Activated naive CD4-positive, alpha-beta T cell treated with anti-CD3 and anti-CD28 coated beads, Interleukin-2, amount 10 ng/mL, durations not matched to agents 7 days and 5 days (primary cell): ENCODE results near the gene MS4A4A.

ENCODE experiments used
- CTCF ChIA-PET: fragments of 350-600 bp; sonication (Branson Sonifier 250); formaldehyde crosslinking; loops from one replicate; lab custom pipeline; 2021; ENCODE audit warnings: antibody characterized with exemption; lab: Charles Lee
- DNase-seq: peaks from one replicate; pipeline ENCODE4 v3.0.0-alpha.2; 2020
- H3K27ac Mint-ChIP-seq: one replicate; pipeline ENCODE4 v1.8.0; 2021; ENCODE audit warnings: mild to moderate bottlenecking, moderate library complexity, mixed read lengths
- H3K27me3 Mint-ChIP-seq: one replicate; pipeline ENCODE4 v1.8.0; 2021; ENCODE audit warnings: mild to moderate bottlenecking, mixed read lengths
- H3K36me3 Mint-ChIP-seq: one replicate; pipeline ENCODE4 v1.8.0; 2021; ENCODE audit warnings: mixed read lengths
- H3K4me1 Mint-ChIP-seq: one replicate; pipeline ENCODE4 v1.8.0; 2021; ENCODE audit warnings: mixed read lengths
- H3K4me3 Mint-ChIP-seq: one replicate; pipeline ENCODE4 v1.8.0; 2021; ENCODE audit warnings: mild to moderate bottlenecking, moderate library complexity, mixed read lengths
- H3K9me3 Mint-ChIP-seq: one replicate; pipeline ENCODE4 v1.8.0; 2021; ENCODE audit warnings: mixed read lengths

Gene MS4A4A

DNA sequence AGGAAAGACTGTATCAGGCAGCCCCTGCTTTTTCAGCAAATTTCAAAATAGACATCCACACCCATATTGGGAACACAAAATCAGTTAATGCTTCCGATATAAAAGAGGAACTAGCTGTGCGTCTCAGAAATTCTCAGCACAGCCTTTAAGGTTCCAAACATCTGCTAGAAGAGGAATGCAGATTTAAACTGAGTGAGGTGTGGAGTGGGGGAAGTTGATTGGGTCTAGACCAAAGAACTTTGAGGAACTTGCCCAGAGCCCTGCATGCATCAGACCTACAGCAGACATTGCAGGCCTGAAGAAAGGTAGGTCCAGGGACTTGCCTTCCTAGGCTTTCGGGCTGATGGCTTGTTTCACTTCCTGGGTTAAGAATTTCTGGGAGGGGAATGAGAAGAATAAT, at the start of gene MS4A4A:
TSS of gene MS4A4A (plus strand) at position 255 of the 400 bp plus-strand sequence. CDS start at position 265, 10 bp downstream.
- Mint-ChIP-seq H3K36me3 (no peaks in the 10 kb centered on the region), H3K4me3 (no peak within 1 kb of the TSS), H3K4me1 (no peaks in the 10 kb centered on the region), H3K9me3 (no peaks in the 10 kb centered on the region), H3K27me3 (no peaks in the 10 kb centered on the region), H3K27ac (no peak within 1 kb of the TSS)
- no peak for DNase-seq
- CTCF ChIA-PET = no interaction called here

DNA sequence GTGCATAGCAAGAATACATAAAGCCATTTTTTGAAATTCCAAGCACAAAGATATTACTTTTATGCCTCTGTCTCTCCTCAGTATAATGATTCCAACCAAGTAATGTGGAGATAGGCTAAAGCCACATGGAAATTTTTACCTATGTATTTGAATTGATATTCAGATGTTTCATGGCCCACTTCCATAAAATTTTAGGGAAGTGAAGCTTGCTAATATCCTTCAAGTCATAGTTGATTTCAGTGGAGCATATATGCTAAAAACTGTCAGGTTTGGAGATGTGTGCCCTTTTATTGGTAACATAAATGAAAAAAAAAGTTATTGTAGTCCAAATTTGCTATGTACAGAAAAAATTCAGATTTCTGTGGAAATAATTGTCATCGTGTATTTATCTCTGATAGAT, 49.8 kb upstream of the MS4A4A start:
- no peak overlapping the region for H3K27ac Mint-ChIP-seq
- DNase-seq = no peak
- H3K4me3 Mint-ChIP-seq = no peak overlapping the region
- H3K9me3 Mint-ChIP-seq = no peaks in the 10 kb centered on the region
- no peaks in the 10 kb centered on the region for H3K36me3 Mint-ChIP-seq
- CTCF ChIA-PET = interaction anchor here (0.8 kb wide), 1 partner anchor 342 kb away, joined by 3 read pairs; no protein-coding TSS in a partner anchor
- no peaks in the 10 kb centered on the region for H3K4me1 Mint-ChIP-seq
- H3K27me3 Mint-ChIP-seq = peaks cover 10% of the 10 kb centered on the region

DNA sequence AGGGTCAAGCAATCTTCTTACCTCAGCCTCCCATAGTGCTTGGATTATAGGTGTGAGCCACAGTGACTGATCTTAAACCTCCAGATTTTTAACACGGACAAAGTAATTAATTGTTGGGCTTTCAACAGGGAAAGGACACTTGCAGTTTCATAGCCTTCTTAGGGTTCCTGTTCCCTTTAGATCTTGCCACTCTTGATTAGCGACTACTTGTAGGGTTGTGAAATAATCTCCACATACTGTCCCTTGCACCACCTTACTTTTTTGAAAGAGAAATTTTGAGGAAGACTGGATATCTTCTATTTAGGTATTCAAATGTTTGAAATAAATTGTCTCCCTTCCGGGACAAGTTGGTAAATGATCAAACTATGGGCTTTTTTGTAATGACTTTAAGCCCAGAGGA, 45.1 kb upstream of the MS4A4A start:
- peaks cover 10% of the 10 kb centered on the region for H3K27me3 Mint-ChIP-seq
- H3K4me3 Mint-ChIP-seq = no peak overlapping the region
- no peaks in the 10 kb centered on the region for H3K36me3 Mint-ChIP-seq
- no peaks in the 10 kb centered on the region for H3K9me3 Mint-ChIP-seq
- no peaks in the 10 kb centered on the region for H3K4me1 Mint-ChIP-seq
- CTCF ChIA-PET = interaction anchor here (0.6 kb wide), 1 partner anchor 286 kb away, joined by 3 read pairs; no protein-coding TSS in a partner anchor
- DNase-seq = no peak
- no peak overlapping the region for H3K27ac Mint-ChIP-seq

DNA sequence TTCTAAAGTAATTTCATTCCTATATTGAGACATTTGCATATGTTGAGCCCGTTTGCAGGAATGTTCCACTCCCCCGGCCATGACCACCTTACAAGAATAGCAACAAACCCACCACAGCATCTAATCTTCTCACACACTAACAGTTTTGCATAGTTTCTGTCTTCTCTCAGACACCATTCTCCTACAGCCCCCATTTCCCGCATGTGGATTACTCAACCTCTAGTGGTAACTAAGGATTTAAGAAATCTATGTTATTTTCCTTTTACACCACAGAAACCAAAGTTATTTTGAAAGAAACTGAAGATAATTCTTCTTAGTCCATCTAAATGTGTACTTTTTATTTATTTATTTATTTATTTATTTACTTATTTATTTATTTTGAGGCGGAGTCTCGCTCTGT, 39.8 kb upstream of the MS4A4A start:
- H3K9me3 Mint-ChIP-seq = no peaks in the 10 kb centered on the region
- no peaks in the 10 kb centered on the region for H3K27me3 Mint-ChIP-seq
- no peak overlapping the region for H3K27ac Mint-ChIP-seq
- no peak overlapping the region for H3K4me3 Mint-ChIP-seq
- CTCF ChIA-PET = no interaction called here
- no peak for DNase-seq
- no peaks in the 10 kb centered on the region for H3K36me3 Mint-ChIP-seq
- no peaks in the 10 kb centered on the region for H3K4me1 Mint-ChIP-seq

DNA sequence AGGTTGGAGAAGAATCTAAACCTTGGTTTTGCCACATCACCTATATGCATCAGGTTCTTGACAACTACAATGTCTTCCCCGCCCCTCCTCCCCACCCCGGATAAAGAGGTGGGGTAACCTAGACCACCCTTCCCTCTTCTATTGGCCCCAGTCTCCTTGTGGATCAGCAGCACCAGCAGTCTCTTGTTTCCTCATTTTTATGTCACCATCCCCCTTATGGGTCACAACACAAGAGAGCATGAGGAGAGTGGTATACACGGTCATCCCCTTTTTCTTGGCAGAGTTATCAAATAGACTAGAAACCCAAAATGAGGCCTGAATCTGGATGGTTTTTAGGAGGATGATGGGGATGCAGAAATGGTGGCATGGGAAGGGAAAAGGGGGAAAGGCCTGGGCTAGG, 38.7 kb upstream of the MS4A4A start:
- Mint-ChIP-seq H3K9me3 (no peaks in the 10 kb centered on the region), H3K4me3 (no peak overlapping the region), H3K4me1 (no peaks in the 10 kb centered on the region), H3K27ac (no peak overlapping the region), H3K36me3 (no peaks in the 10 kb centered on the region), H3K27me3 (no peaks in the 10 kb centered on the region)
- CTCF ChIA-PET = no interaction called here
- DNase-seq = no peak

DNA sequence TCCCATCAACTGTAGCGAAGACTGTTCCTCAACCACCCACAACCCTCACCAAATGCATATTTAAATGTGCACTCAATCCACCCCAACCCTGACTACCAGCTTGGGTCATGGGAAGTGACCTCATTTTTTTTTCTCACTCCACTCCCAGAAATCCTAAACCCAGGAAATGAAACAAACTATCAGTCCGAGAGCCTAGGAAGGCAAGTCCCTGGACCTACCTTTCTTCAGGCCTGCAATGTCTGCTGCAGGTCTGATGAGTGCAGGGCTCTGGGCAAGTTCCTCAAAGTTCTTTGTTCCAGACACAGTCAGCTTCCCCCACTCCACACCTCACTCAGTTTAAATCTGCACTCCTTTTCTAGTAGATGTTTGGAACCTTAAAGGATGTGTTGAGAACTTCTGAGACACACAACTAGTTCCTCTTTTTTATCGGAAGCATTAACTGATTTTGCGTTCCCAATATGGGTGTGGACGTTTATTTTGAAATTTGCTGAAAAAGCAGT, 37.7 kb upstream of the MS4A4A start, which contains the start of gene MS4A4E:
TSS of gene MS4A4E (minus strand) at position 398 of the 500 bp plus-strand sequence. CDS start 13,082 bp downstream, outside the sequence.
- no peak for DNase-seq
- H3K27ac Mint-ChIP-seq = no peak within 1 kb of the TSS
- H3K36me3 Mint-ChIP-seq = no peaks in the 10 kb centered on the region
- no peaks in the 10 kb centered on the region for H3K4me1 Mint-ChIP-seq
- H3K9me3 Mint-ChIP-seq = no peaks in the 10 kb centered on the region
- CTCF ChIA-PET = no interaction called here
- H3K4me3 Mint-ChIP-seq = no peak within 1 kb of the TSS
- H3K27me3 Mint-ChIP-seq = no peaks in the 10 kb centered on the region

DNA sequence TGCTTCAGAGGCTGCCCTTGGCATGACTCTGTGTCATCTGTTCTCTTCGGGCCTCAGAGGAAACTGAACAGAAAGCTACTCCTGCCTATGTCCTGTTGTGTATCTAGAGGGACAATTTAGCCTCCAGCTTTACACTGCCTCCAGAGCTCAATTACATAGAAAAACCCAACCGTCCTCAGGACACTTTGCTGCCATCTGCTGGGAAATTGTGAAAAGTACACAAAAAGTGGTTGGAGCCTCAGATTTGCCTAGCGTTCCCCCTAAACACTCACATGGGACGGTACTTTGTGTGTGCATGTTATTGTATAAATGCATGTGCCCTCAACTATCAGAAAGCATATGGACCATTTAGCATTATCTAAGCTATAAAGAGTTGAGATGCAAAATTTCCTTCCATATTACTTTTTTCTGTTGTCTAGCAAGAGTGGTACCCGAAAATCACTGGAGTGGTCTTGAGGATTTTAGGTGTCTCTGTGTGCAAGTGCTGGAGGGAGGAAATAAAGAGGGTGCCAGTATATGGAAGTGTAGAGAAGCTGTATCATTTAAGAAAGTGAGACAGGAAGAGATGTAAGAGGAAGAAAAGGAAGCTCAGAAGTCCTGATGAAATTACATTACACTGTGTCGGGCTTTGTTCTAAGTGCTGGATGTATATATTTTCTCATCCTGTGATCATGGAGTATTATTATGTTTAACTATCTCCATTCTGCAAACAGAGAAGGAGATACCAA, 28.8 kb upstream of the MS4A4A start:
- CTCF ChIA-PET = no interaction called here
- no peaks in the 10 kb centered on the region for H3K4me1 Mint-ChIP-seq
- H3K9me3 Mint-ChIP-seq = peaks cover 2% of the 10 kb centered on the region
- DNase-seq = no peak
- no peaks in the 10 kb centered on the region for H3K36me3 Mint-ChIP-seq
- no peaks in the 10 kb centered on the region for H3K27me3 Mint-ChIP-seq
- H3K27ac Mint-ChIP-seq = no peak overlapping the region
- no peak overlapping the region for H3K4me3 Mint-ChIP-seq

DNA sequence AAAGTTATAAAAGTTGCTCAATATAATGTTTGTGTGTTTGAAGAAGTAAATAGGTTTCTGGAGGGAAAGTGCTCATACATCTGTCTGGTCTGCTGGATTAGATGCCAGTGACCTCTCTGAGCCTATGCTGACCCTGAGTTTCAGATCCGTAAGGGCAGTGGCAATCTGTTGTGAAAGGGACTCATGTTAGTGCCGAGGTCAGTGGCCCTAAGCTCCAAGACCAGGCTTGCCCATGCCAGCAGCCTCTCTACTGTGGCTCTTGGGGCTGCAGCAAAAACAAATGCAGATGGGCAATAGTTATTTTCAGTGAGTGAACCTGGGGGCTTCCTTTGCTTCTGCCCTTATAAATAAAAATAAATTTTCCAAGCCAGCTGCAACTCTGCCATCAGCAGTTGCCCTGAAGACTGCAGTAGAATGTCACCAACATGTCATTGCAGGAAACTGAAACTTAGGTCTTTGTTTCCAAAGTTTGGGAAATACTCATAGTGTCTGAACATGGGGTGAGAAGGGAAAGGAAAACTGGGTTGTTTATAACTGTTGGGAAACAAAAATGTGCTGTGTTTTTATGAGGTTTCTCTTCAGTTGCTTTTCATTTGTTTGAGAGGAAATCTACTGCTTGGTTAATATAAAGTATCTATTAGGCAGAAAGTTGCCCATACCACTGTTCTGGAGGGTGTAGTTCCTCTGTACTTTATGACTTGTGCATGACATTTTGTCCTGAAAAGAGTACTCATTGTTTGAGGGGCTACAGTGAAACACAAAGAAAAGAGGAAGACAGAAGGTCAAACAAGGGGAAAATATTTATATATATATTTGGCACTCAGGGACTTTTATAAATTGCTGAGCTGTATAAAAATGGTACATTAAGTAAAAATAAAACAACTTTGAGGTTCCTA, 28.0 kb upstream of the MS4A4A start:
- Mint-ChIP-seq H3K9me3 (peaks cover 2% of the 10 kb centered on the region), H3K27ac (no peak overlapping the region), H3K36me3 (no peaks in the 10 kb centered on the region), H3K27me3 (no peaks in the 10 kb centered on the region), H3K4me1 (no peaks in the 10 kb centered on the region), H3K4me3 (no peak overlapping the region)
- DNase-seq = no peak
- CTCF ChIA-PET = no interaction called here

DNA sequence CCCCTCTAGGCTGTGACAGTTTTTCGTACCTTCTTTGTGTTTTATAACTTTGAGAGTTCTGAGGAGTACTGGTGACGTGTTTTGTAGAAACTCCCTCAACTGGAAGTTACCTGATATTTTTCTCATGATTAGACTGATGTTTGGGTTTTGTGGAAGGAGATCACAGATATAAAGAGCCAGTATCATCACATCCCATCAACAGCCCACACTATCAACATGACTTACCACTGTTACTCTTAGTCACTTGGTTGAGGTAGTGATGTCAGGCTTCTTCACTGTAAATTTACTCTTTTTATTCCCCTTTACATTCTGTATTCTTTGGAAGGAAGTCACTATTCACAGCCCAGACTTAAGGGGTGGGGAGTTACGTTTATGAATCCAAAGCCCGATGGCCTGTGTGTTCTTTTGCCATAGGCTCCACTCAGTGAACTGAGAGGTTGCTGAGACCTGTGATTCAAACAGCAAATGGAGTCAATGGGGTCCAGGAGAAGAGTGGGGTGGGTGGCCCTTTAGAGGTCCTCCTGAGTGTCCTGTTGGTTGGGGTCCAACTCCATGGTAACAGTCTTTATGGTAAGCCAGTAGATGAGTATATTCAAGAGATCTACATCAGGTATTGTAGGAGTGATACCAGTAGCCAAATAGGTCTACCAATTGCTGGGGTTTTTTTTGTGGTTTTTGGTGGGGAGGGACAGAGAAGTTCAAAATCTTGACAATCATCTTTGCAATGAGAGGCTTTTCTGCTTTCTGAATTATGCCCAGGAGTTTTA, 22.3 kb upstream of the MS4A4A start:
- Mint-ChIP-seq H3K27me3 (no peaks in the 10 kb centered on the region), H3K9me3 (peaks cover 2% of the 10 kb centered on the region), H3K36me3 (no peaks in the 10 kb centered on the region), H3K4me1 (no peaks in the 10 kb centered on the region), H3K27ac (no peak overlapping the region), H3K4me3 (no peak overlapping the region)
- CTCF ChIA-PET = no interaction called here
- DNase-seq = no peak

DNA sequence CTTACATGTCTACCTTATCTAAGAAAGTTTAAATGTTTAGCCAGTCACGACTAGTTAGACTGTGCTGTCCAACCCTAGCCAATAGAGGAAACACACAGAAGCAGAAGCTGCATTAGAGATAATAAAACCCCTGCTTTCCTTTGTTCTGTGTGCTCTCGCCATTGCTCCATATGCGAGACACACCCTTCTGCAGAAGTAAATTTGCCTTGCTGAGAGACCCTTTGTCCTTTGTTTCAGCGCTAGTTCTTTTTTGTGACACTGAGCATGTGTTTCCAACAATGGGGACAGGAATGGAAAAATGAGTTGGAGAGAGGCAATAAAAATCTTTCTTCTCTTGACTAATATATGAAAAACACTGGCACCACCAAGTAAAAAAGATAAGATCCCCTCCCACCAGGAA, 19.5 kb upstream of the MS4A4A start:
- Mint-ChIP-seq H3K4me1 (no peaks in the 10 kb centered on the region), H3K27me3 (no peaks in the 10 kb centered on the region), H3K9me3 (no peaks in the 10 kb centered on the region), H3K27ac (no peak overlapping the region), H3K36me3 (no peaks in the 10 kb centered on the region), H3K4me3 (no peak overlapping the region)
- DNase-seq = no peak
- CTCF ChIA-PET = no interaction called here

DNA sequence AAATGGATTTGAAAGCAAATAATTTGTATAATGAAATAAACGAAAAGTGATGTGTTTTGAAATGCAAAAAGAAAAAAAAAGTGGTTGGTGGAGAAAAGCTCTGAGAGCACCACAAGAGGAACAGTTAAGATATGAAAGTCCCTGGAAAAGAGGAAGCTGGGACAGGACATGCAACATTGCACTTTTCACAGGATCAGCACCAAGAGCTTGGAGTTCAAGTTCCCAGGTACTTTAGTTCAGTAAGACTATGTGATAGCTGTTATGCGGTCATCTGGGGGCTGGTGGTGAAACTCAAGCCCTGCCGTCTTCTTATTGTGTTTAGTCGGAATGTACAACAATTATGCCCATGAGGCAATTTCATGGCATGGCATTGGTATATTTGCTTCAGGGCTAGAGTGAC, 17.1 kb upstream of the MS4A4A start:
- DNase-seq = no peak
- Mint-ChIP-seq H3K27ac (no peak overlapping the region), H3K36me3 (no peaks in the 10 kb centered on the region), H3K4me3 (no peak overlapping the region), H3K27me3 (no peaks in the 10 kb centered on the region), H3K9me3 (no peaks in the 10 kb centered on the region), H3K4me1 (no peaks in the 10 kb centered on the region)
- CTCF ChIA-PET = no interaction called here

DNA sequence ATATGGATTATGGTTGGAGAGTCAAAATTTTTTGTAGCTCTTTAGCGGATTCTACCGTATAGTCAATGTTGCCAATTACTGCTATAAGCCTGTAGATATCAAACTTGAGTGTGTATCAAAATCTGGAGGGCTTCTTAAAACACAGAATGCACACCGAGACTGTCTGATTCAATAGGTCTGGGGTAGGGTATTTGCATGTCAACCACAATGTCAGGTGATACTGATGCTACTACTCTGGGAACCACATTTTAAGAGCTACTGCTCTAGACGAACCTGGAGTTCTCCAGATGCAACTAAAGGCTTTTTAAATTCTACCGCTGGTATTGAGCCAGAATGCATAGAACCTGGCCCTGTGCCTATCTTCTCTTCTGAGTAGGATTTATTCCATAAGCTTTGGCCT, 15.8 kb upstream of the MS4A4A start:
- Mint-ChIP-seq H3K9me3 (no peaks in the 10 kb centered on the region), H3K27ac (no peak overlapping the region), H3K27me3 (no peaks in the 10 kb centered on the region), H3K4me1 (no peaks in the 10 kb centered on the region), H3K36me3 (no peaks in the 10 kb centered on the region), H3K4me3 (no peak overlapping the region)
- DNase-seq = no peak
- CTCF ChIA-PET = interaction anchor here (0.6 to 1.7 kb wide), 4 partner anchors 10 to 588 kb away, joined by 3 to 6 read pairs (median 4); no protein-coding TSS in a partner anchor

DNA sequence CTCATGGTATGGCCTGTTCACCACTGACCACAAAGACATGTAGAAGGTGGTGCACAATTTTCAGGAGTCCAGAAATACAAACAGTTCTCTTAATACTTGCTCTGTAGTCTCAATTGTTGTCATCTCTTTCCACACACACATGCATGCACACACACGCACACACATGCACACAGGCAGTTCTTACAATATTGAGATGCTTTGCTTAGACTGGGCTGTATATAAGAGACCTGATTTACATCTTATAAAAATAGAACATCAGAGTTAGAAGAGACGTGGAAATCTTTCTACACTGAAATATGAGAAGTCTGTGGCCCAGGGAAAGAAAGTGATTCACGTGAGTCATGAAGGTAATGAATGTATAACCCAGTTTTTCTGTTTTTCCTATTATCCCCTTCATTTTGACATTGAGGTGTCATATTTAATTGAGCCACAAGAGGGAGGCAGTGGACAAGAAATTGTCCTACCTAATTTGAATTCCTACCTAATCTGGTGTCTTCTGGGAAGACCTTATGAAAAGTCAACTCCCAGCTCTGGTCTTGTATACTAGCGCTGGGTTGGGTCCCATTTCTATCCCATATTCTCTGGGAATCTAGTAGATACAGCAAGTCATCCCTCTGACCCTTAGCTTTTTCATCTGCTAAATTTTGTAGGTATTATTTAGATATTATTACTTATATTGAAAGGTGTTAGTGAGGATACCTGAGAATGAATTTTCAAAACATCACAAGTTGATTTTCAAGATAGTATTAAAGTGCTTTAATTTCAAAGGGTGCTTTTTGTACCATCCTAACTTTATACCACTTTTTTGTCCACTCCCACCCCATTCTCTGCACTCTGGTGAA, 14.9 kb upstream of the MS4A4A start:
- no peak for DNase-seq
- H3K4me1 Mint-ChIP-seq = no peaks in the 10 kb centered on the region
- CTCF ChIA-PET = interaction anchor here (0.6 to 1.7 kb wide), 6 partner anchors 9 to 540 kb away, joined by 3 to 6 read pairs (median 3); no protein-coding TSS in a partner anchor

More for the DNA sequence above, 14.9 kb upstream of the MS4A4A start:
- no peak overlapping the region for H3K4me3 Mint-ChIP-seq
- no peak overlapping the region for H3K27ac Mint-ChIP-seq
- H3K27me3 Mint-ChIP-seq = no peaks in the 10 kb centered on the region
- H3K9me3 Mint-ChIP-seq = no peaks in the 10 kb centered on the region
- H3K36me3 Mint-ChIP-seq = no peaks in the 10 kb centered on the region
